Body of pancreas (tissue), 4 donors: ENCODE measurements around the gene SLC6A9. TPM values are rescaled to one million over a fixed set of nuclear protein-coding genes. Genes with fewer than 3 reads are reported as not detected.

Source experiments
- ATAC-seq: fragments of 150-250 bp; one replicate; pipeline ENCODE4 v1.9.1; 2016
- DNase-seq, 4 donors: peaks; one replicate each; pipeline ENCODE4 v3.0.0-alpha.2; 2019
- H3K27ac ChIP-seq, 4 donors: fragments of 200-600 bp; sonication (generic); 1 replicate in 3 of 4; 2 replicates in 1 of 4; pipeline versions ENCODE4 v1.5.1 to v1.6.1; 2016 to 2019; ENCODE audit warnings: mild to moderate bottlenecking in 1 of 4, mixed read lengths in 1 of 4, moderate library complexity in 1 of 4
- H3K27me3 ChIP-seq, 2 donors: fragments of 200-600 bp; sonication (generic); one replicate each; pipeline ENCODE4 v1.6.0; 2016; ENCODE audit warnings: mild to moderate bottlenecking in 1 of 2
- H3K36me3 ChIP-seq, 2 donors: fragments of 200-600 bp; sonication (generic); replicated peaks in 1 of 2; 2 replicates each; pipeline ENCODE4 v1.5.1; 2016; ENCODE audit warnings: low read depth in 2 of 2; ENCODE audit not compliant: insufficient read depth in 1 of 2
- H3K4me1 ChIP-seq: fragments of 200-600 bp; sonication (generic); one replicate; pipeline ENCODE4 v1.6.0; 2016
- H3K4me3 ChIP-seq, 2 donors: fragments of 200-600 bp; sonication (generic); 1 replicate in 1 of 2; 2 replicates in 1 of 2; pipeline ENCODE4 v1.5.1; 2016 to 2019
- H3K9me3 ChIP-seq, 3 donors: fragments of 200-600 bp; sonication (generic); 1 replicate in 2 of 3; 2 replicates in 1 of 3; pipeline ENCODE4 v1.5.1; 2016
- POLR2A ChIP-seq, 3 donors: fragments of 450-650 bp; IDR thresholded peaks; one replicate each; pipeline ENCODE4 v1.6.1; 2016; ENCODE audit warnings: antibody characterized with exemption in 3 of 3, mild to moderate bottlenecking in 2 of 3
- WGBS, 2 donors: methylation state at CpG; one replicate each; pipeline ENCODE4 v1.1.5; 2017; 5-methylcytosine and 5-hydroxymethylcytosine counted together
- intact Hi-C: fragments of 100-400 bp; cut with DNase I; formaldehyde crosslinking; loops from one replicate; pipeline ENCODE4 v1.15.1; 2023
- total RNA-seq, 2 donors: library from RNA; depleted of rRNA; stranded (reverse); fragments of >200 nt; gene quantifications; one replicate each; pipeline ENCODE4 v1.1.0, GENCODE V29; 2016
- TF ChIP-seq, protein P1 (sequence below), 7 experiments: fragments of 450-650 bp in 4 of 7; fragments of 200-600 bp in 3 of 7; sonication (generic) in 3 of 7; IDR thresholded peaks; one replicate each; pipeline ENCODE4 v1.5.1; 2016 to 2019; ENCODE audit warnings: antibody characterized with exemption in 7 of 7

The SLC6A9 gene
- total RNA-seq, 2 donors from 2014 or later = 2.3 to 4.6 TPM

DNA sequence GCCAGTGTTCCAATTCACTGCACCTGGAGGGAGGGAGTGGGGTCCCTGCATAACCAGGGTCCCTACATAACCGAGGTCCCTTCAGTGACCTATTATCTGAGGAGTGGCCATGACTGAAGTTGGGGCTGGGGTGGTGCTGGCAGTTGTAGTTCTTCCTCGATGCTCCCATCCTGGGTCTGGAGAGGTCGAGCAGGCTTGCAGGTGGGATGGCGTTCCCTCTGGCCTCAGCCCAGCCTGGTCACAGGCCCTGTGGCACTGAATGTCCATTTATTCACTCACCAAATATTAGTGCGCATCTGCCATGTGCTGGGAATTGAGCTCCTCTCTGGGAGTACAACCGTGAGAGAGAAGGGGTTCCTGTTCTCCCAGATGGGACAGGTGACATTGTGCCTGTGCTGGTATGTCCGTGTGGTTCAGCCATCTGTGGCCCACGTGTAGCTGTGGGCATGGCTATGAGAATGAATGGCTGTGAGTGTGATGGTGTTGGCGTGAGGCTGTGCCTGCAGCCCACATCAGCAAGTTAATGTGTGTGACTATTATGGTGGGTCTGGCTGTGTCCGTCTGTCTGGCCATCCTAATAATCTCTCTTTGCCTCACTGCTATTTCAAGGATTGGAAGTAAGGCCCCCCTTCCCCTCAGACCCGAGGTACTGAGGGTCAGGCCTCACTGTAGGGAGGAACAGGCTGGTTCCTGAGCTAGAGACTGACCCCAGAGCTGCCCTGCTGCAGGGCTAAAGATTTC, 3.9 kb upstream of the SLC6A9 start:
- intact Hi-C loops = no loop called here
- 67 to 78% methylated on average over 4 to 11 of the region's 11 CpGs for WGBS, 2 donors
- Histone ChIP-seq H3K9me3 (no peaks in the 10 kb centered on the region), H3K4me1 (peaks cover 37% of the 10 kb centered on the region), H3K36me3 (no peaks in the 10 kb centered on the region), H3K27me3 (no peaks in the 10 kb centered on the region), H3K4me3 (no peak overlapping the region), H3K27ac (peak overlapping the region in 3 of 4 donors; percentile 57 to 62 (median 60))
- no peak for ATAC-seq
- no peak for TF ChIP-seq POLR2A (IDR thresholded peaks at IDR 0.05)
- TF ChIP-seq, protein P1, sequence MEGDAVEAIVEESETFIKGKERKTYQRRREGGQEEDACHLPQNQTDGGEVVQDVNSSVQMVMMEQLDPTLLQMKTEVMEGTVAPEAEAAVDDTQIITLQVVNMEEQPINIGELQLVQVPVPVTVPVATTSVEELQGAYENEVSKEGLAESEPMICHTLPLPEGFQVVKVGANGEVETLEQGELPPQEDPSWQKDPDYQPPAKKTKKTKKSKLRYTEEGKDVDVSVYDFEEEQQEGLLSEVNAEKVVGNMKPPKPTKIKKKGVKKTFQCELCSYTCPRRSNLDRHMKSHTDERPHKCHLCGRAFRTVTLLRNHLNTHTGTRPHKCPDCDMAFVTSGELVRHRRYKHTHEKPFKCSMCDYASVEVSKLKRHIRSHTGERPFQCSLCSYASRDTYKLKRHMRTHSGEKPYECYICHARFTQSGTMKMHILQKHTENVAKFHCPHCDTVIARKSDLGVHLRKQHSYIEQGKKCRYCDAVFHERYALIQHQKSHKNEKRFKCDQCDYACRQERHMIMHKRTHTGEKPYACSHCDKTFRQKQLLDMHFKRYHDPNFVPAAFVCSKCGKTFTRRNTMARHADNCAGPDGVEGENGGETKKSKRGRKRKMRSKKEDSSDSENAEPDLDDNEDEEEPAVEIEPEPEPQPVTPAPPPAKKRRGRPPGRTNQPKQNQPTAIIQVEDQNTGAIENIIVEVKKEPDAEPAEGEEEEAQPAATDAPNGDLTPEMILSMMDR (IDR thresholded peaks at IDR 0.05) = no peak
- no peak for DNase-seq

DNA sequence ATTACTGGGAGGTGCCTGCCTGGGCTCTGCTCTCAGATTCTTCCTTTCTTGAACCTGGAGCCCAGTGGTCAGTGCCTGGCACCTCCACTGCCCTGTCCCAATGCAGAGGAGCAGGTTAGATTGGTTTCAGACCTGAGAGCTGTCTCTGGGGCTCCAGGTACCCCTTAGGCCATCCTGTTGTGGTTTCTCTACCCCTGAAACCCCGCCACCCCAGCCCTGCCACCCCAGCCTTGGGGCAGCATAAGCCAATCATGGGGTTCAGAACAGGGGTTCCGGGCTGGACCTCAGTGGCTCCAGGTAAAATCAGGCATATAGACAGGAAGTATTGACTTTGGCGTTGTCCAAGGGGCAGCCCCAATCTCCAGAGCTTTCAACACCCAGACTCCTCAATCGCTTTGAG, 3.2 kb upstream of the SLC6A9 start:
- no peaks in the 10 kb centered on the region for H3K27me3 ChIP-seq
- H3K9me3 ChIP-seq = no peaks in the 10 kb centered on the region
- H3K27ac ChIP-seq = no peak overlapping the region
- no peak overlapping the region for H3K4me3 ChIP-seq
- TF ChIP-seq, protein P1 (IDR thresholded peaks at IDR 0.05) = no peak
- TF ChIP-seq POLR2A (IDR thresholded peaks at IDR 0.05) = no peak
- H3K36me3 ChIP-seq = no peaks in the 10 kb centered on the region
- ATAC-seq (no peak), DNase-seq (no peak)
- peaks cover 40% of the 10 kb centered on the region for H3K4me1 ChIP-seq
- 90 to 94% methylated on average over 4 of the region's 4 CpGs for WGBS, 2 donors
- intact Hi-C loops = no loop called here

DNA sequence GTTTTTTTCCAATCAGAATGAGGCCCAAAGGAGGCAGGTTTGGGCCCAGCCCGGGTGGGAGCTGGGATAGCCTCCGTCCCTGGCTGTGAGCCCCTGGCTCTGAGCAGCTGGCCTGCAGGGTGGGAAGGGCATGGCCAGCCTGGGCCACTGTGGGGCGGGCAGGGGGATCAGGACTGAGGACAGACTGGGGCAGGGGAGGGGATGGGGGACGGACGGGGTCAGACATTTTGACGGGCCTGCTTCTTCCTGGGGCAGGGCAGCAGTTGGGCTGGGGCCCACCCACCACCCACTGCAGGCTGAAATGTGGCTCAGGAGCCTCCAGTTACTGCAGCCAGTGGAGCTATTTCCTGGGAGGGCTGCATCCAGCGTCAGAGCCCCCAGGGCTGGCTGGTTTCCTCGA, 2.5 kb upstream of the SLC6A9 start:
- no peaks in the 10 kb centered on the region for H3K27me3 ChIP-seq
- 76 to 83% methylated on average over 6 to 8 of the region's 8 CpGs for WGBS, 2 donors
- DNase-seq (no peak), ATAC-seq (no peak)
- TF ChIP-seq, protein P1 (IDR thresholded peaks at IDR 0.05) = no peak
- no peak for TF ChIP-seq POLR2A (IDR thresholded peaks at IDR 0.05)
- H3K4me3 ChIP-seq = no peak overlapping the region
- no peak overlapping the region for H3K27ac ChIP-seq
- H3K4me1 ChIP-seq = peaks cover 46% of the 10 kb centered on the region
- intact Hi-C loops = no loop called here
- no peaks in the 10 kb centered on the region for H3K9me3 ChIP-seq
- H3K36me3 ChIP-seq = no peaks in the 10 kb centered on the region

GRCh38 chr1:44033041-44033575, 1.8 kb upstream of the SLC6A9 start:
- TF ChIP-seq, protein P1 (IDR thresholded peaks at IDR 0.05) = no peak
- no peak for TF ChIP-seq POLR2A (IDR thresholded peaks at IDR 0.05)
- 77 to 94% methylated on average over 8 of the region's 8 CpGs for WGBS, 2 donors
- no peak overlapping the region for H3K4me3 ChIP-seq
- H3K27ac ChIP-seq = peak overlapping the region in 2 of 4 donors; percentile 80 to 86
- no peaks in the 10 kb centered on the region for H3K9me3 ChIP-seq
- ATAC-seq (no peak), DNase-seq (no peak)
- no peaks in the 10 kb centered on the region for H3K27me3 ChIP-seq
- intact Hi-C loops = no loop called here
- no peaks in the 10 kb centered on the region for H3K36me3 ChIP-seq
- H3K4me1 ChIP-seq = peaks cover 46% of the 10 kb centered on the region
